NOMO-1 treated with dmso at 0.1 percent for 144 hours (cell line): ENCODE data around the gene SLC17A6.

Experiments
- DNase-seq: peaks from one replicate; lab custom pipeline; 2025; ENCODE audit not compliant: unreplicated experiment; lab: John Stamatoyannopoulos, UW

The SLC17A6 gene

GRCh38 chr11:22389526-22390282, 51.5 kb downstream of the SLC17A6 start:
- no peak for DNase-seq

GRCh38 chr11:22390283-22390655, 52.1 kb downstream of the SLC17A6 start:
- DNase-seq = no peak

GRCh38 chr11:22392561-22392960, 54.4 kb downstream of the SLC17A6 start:
- no peak for DNase-seq

- DNase-seq = no peak
Observed at GRCh38 chr11:22405377-22405776, 67.2 kb downstream of the SLC17A6 start.

- DNase-seq = no peak
Observed at GRCh38 chr11:22407267-22407666, 69.1 kb downstream of the SLC17A6 start.

- no peak for DNase-seq
Observed at GRCh38 chr11:22407921-22408320, 69.7 kb downstream of the SLC17A6 start.

GRCh38 chr11:22415476-22415875, 77.3 kb downstream of the SLC17A6 start:
- DNase-seq = no peak

- no peak for DNase-seq
Observed at GRCh38 chr11:22416462-22416861, 78.3 kb downstream of the SLC17A6 start.

GRCh38 chr11:22426915-22427314, 88.7 kb downstream of the SLC17A6 start:
- DNase-seq = no peak
